T-helper 1 cell (primary cell): Measurements from ENCODE around the gene SNCB.
"Not testable (repeated sequence)": the region's sequence is repeated elsewhere in the genome, so short reads cannot be mapped to it uniquely, and the experiment has no call there.

Experiments
- DNase-seq, 5 donors: peaks; one replicate each; pipeline ENCODE4 v3.0.0-alpha.2; 2012 to 2020

The SNCB gene

GRCh38 chr5:176621661-176622079 is 8.7 kb downstream of the SNCB start:
- no peak for DNase-seq

GRCh38 chr5:176620333-176620981 is 9.9 kb downstream of the SNCB start:
- no peak for DNase-seq

- DNase-seq: no peak
These were observed 10.6 kb downstream of the SNCB start for GRCh38 chr5:176619569-176620332.

GRCh38 chr5:176619203-176619568 is 11.1 kb downstream of the SNCB start:
- peak; percentile 55 to 80 (median 62) for DNase-seq

GRCh38 chr5:176618783-176619182 is 11.6 kb downstream of the SNCB start:
- no peak for DNase-seq

- no peak for DNase-seq
These were observed 13.8 kb downstream of the SNCB start for GRCh38 chr5:176616511-176616910.

- no peak for DNase-seq
These were observed 15.4 kb downstream of the SNCB start for GRCh38 chr5:176614805-176615478.

- no peak for DNase-seq
These were observed 17.5 kb downstream of the SNCB start for GRCh38 chr5:176612855-176613254.

- DNase-seq: no peak
These were observed 18.3 kb downstream of the SNCB start for GRCh38 chr5:176612008-176612407.

GRCh38 chr5:176611435-176611834 is 18.9 kb downstream of the SNCB start:
- DNase-seq: peak in 4 of 5 donors; percentile 41 to 49 (median 44)

GRCh38 chr5:176610435-176610773 is 19.9 kb downstream of the SNCB start:
- DNase-seq: no peak

- DNase-seq: peak in 4 of 5 donors; percentile 17 to 51 (median 34)
These were observed 20.5 kb downstream of the SNCB start, which contains the start of gene GPRIN1 for GRCh38 chr5:176609724-176610434. GPRIN1 (minus strand) TSS chr5:176610156; CDS start chr5:176599834, 10,322 bp downstream.

GRCh38 chr5:176608937-176609723 is 21.2 kb downstream of the SNCB start:
- no peak for DNase-seq

- no peak for DNase-seq
These were observed 22.1 kb downstream of the SNCB start for GRCh38 chr5:176608142-176608705.

- no peak for DNase-seq
These were observed 23.5 kb downstream of the SNCB start for GRCh38 chr5:176606875-176607274.

- DNase-seq: no peak
These were observed 24.3 kb downstream of the SNCB start for GRCh38 chr5:176606032-176606431.

GRCh38 chr5:176603091-176603490 is 27.2 kb downstream of the SNCB start:
- no peak for DNase-seq

- no peak for DNase-seq
These were observed 28.3 kb downstream of the SNCB start for GRCh38 chr5:176601901-176602482.

GRCh38 chr5:176599749-176600430 is 30.4 kb downstream of the SNCB start:
- DNase-seq: not testable (repeated sequence)

- DNase-seq: no peak
These were observed 32.6 kb downstream of the SNCB start for GRCh38 chr5:176597417-176598389.
